Tracheal epithelial cell (primary cell): ENCODE data around the gene RPL10A. TPM values are rescaled to one million over a fixed set of nuclear protein-coding genes. Genes with fewer than 3 reads are reported as not detected.

Experiments
- total RNA-seq: library from RNA; depleted of rRNA; stranded (reverse); fragments of >200 nt; gene quantifications from 2 replicates; pipeline ENCODE4 v1.2.1, GENCODE V29; 2014

The RPL10A gene
- 3,145 and 3,692 TPM in 2 replicates for total RNA-seq

GRCh38 chr6:35468181-35468979 lies at the start of gene RPL10A:
RPL10A (plus strand) TSS chr6:35468401; CDS start chr6:35468435, 34 bp downstream.

GRCh38 chr6:35452183-35453090 lies 15.8 kb upstream of the RPL10A start, which contains the start of gene FANCE:
FANCE (plus strand) TSS chr6:35452338; CDS start chr6:35452546, 208 bp downstream.

GRCh38 chr6:35496841-35497570 lies 28.8 kb downstream of the RPL10A start, which contains the start of gene TEAD3:
TEAD3 (minus strand) TSS chr6:35497079.

GRCh38 chr6:35512740-35513139 lies 44.5 kb downstream of the RPL10A start, which contains the start of gene TULP1:
TULP1 (minus strand) TSS chr6:35512896; CDS start chr6:35512858, 38 bp downstream.

Other genes with a start within 250 kb of the RPL10A start
- 5.5 and 6.7 TPM in 2 replicates for gene ZNF76, start 208.7 kb upstream of the RPL10A start, total RNA-seq
- 21.0 and 42.8 TPM in 2 replicates for gene DEF6, start 170.6 kb upstream of the RPL10A start, total RNA-seq
- gene PPARD, start 125.8 kb upstream of the RPL10A start, total RNA-seq: 7.9 and 40.5 TPM in 2 replicates
- gene FANCE, start 16.1 kb upstream of the RPL10A start, total RNA-seq: 34.2 and 77.2 TPM in 2 replicates
- gene TEAD3, start 28.7 kb downstream of the RPL10A start, total RNA-seq: 4.8 and 9.6 TPM in 2 replicates
- gene TULP1, start 44.5 kb downstream of the RPL10A start, total RNA-seq: not detected in 2 replicates
- gene FKBP5, start 220.5 kb downstream of the RPL10A start, total RNA-seq: 20.0 and 65.2 TPM in 2 replicates